GM12875 (cell line): Measurements from ENCODE around the gene ZNF575.
A peak's percentile ranks its signal among the peaks of the same experiment; 100 is the strongest.

Experiments
- H3K4me3 ChIP-seq: one replicate; pipeline ENCODE4 v1.5.1; 2011; ENCODE audit warnings: low read depth, low read length, control low read depth
- CTCF ChIP-seq: IDR thresholded peaks from 2 replicates; pipeline ENCODE4 v1.5.1; 2011; ENCODE audit warnings: low read depth, mild to moderate bottlenecking, control low read depth, inconsistent platforms, low read length, moderate library complexity, borderline replicate concordance; ENCODE audit not compliant: insufficient read depth

The ZNF575 gene

DNA sequence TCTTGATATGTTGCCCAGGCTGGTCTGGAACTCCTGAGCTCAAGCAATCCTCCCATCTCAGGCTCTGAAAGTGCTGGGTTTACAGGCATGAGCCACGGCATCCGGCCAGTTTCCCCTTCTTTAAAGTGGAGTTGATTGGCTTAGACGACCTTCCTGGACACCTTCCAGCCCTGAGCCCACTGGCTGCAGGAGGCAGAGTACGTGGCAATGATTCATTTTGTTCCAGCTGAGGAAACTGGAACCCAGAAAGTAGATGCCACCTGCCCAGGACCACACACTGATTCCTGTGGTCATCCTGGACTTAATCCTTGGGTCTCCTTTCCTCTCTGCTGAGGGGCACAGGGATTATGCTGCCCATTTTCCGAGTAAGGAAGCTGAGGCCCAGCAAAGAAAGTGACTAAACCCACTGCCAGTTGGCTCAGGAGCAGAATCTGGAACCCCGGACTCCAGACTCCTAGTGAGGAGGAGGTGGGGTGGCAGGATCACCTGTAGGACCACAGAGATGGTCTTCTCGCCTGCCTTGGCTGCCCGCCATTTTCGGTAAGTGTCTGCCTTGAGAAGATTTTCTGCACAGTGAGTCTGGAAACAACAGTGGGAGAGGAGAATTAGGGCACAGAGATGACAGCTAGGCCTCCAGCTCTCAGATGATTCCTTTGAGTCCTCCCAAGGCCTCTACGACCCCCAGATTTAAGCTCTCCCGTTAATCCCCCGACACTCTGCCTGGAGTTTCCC, 41.6 kb downstream of the ZNF575 start:
- TF ChIP-seq CTCF, result no peak
- H3K4me3 ChIP-seq, result peak overlapping the region; percentile 77

GRCh38 chr19:43575156-43575950, 42.4 kb downstream of the ZNF575 start, which contains the start of the genes PINLYP and XRCC1:
TSS of gene PINLYP (plus strand) at chr19:43575801. CDS start at chr19:43577192, 1,391 bp downstream.
TSS of gene XRCC1 (minus strand) at chr19:43575527. CDS start at chr19:43575458, 69 bp downstream.
- TF ChIP-seq CTCF, result no peak

GRCh38 chr19:43575955-43576878, 43.2 kb downstream of the ZNF575 start:
- peak overlapping the region; percentile 43 for H3K4me3 ChIP-seq
- TF ChIP-seq CTCF, result no peak

More at GRCh38 chr19:43575156-43575950, 42.4 kb downstream of the ZNF575 start, which contains the start of the genes PINLYP and XRCC1:
- H3K4me3 ChIP-seq, result peak within 1 kb of the TSS; percentile 77

DNA sequence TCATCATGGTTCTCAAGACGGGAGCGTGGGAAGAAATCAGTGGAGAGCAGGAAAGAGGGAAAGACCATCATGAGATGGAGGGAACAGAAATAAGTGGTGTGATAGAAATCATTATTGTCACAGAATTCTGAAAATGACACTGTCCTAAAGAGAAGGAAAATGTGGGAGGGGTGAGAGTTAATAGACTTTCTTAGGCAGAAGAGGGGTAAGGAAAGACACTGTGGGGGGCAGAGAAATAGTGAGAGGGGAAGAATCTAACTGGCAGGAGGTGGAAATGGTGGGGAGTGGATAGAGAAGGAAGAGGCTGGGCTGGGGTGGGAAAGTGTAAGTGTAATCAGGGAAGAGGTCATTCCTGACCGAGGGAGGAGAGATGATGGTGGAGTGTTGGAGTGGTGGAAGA, 45.8 kb downstream of the ZNF575 start:
- H3K4me3 ChIP-seq, result no peak overlapping the region
- TF ChIP-seq CTCF, result no peak

- H3K4me3 ChIP-seq, result no peak overlapping the region
Observed at GRCh38 chr19:43581467-43581866, 48.5 kb downstream of the ZNF575 start.

More at GRCh38 chr19:43581467-43581866, 48.5 kb downstream of the ZNF575 start:
- no peak for TF ChIP-seq CTCF
